Endothelial cell of umbilical vein (primary cell): ENCODE data around the gene GSTP1. TPM values are rescaled to one million over a fixed set of nuclear protein-coding genes. Genes with fewer than 3 reads are reported as not detected.

Source experiments
- BruUV-seq: library from RNA; stranded (reverse); fragments of 400-500 nt; replicated peaks from 2 replicates; lab custom pipeline; 2021; lab: Mats Ljungman, UMichigan
- CTCF ChIA-PET: fragments of 300-600, 350-600 bp; sonication (Branson Sonifier 250); formaldehyde crosslinking; loops from one replicate; lab custom pipeline; 2021; ENCODE audit warnings: antibody characterized with exemption, inconsistent platforms; lab: Charles Lee
- POLR2A ChIA-PET: fragments of 300-600, 350-600 bp; sonication (Branson Sonifier 250); formaldehyde crosslinking; loops from one replicate; lab custom pipeline; 2021; ENCODE audit warnings: antibody characterized with exemption, inconsistent platforms; lab: Charles Lee
- DNase-seq: peaks from one replicate; pipeline ENCODE4 v3.0.0-alpha.2; 2011; ENCODE audit warnings: low read depth, low spot score
- FAIRE-seq: peaks from 2 replicates; lab custom pipeline; 2011; peaks lifted over from hg19 to GRCh38; lab: Jason Lieb, UNC
- H2AFZ ChIP-seq: 2 replicates; pipeline ENCODE4 v1.6.0; 2012; ENCODE audit warnings: low read depth, low read length, control low read depth, inconsistent platforms
- H3K27ac ChIP-seq: 2 replicates; pipeline ENCODE4 v1.5.1; 2011; ENCODE audit warnings: low read depth, mild to moderate bottlenecking, control low read depth, low read length, moderate library complexity; ENCODE audit not compliant: insufficient read depth
- H3K27me3 ChIP-seq, 2 experiments: 2 replicates each; pipeline versions ENCODE4 v1.6.0 to v1.6.1; 2011; ENCODE audit warnings: low read length in 2 of 2, mixed read lengths in 1 of 2; ENCODE audit not compliant: control insufficient read depth in 2 of 2, insufficient read depth in 2 of 2
- H3K36me3 ChIP-seq, 2 experiments: 2 replicates in 1 of 2; 3 replicates in 1 of 2; pipeline ENCODE4 v1.5.1; 2011; ENCODE audit warnings: low read length in 2 of 2, mild to moderate bottlenecking in 1 of 2, moderate library complexity in 1 of 2; ENCODE audit not compliant: control insufficient read depth in 2 of 2, insufficient read depth in 2 of 2; ENCODE audit errors: extremely low read depth in 1 of 2
- H3K4me1 ChIP-seq: 3 replicates; pipeline ENCODE4 v1.5.1; 2011; ENCODE audit warnings: mild to moderate bottlenecking, low read length; ENCODE audit not compliant: control insufficient read depth, insufficient read depth; ENCODE audit errors: extremely low read depth
- H3K4me2 ChIP-seq: 2 replicates; pipeline ENCODE4 v1.6.1; 2011; ENCODE audit warnings: low read length, control low read depth, mixed read lengths; ENCODE audit not compliant: insufficient read depth
- H3K4me3 ChIP-seq, 3 experiments: fragments of 200-600 bp in 1 of 3; sonication (generic), shearing (Covaris generic) in 1 of 3; replicated peaks in 1 of 3; 2 replicates each; pipeline ENCODE4 v1.5.1; 2011 to 2016; ENCODE audit warnings: control low read depth in 3 of 3, low read length in 3 of 3, mild to moderate bottlenecking in 2 of 3, inconsistent platforms in 1 of 3, low read depth in 1 of 3, moderate library complexity in 1 of 3; ENCODE audit not compliant: insufficient read depth in 1 of 3
- H3K79me2 ChIP-seq: 2 replicates; pipeline ENCODE4 v1.6.0; 2012; ENCODE audit warnings: low read length, inconsistent platforms; ENCODE audit not compliant: control insufficient read depth, insufficient read depth
- H3K9ac ChIP-seq: replicated peaks from 2 replicates; pipeline ENCODE3; 2011; ENCODE audit warnings: low read length, control low read depth; ENCODE audit not compliant: insufficient read depth; ENCODE audit errors: extremely low read depth
- H3K9me1 ChIP-seq: replicated peaks from 3 replicates; pipeline ENCODE4 v1.6.0; 2011; ENCODE audit warnings: mild to moderate bottlenecking, low read length; ENCODE audit not compliant: control insufficient read depth, insufficient read depth; ENCODE audit errors: extremely low read depth
- H3K9me3 ChIP-seq: replicated peaks from 2 replicates; pipeline ENCODE4 v1.5.1; 2012; ENCODE audit warnings: low read length, inconsistent platforms; ENCODE audit not compliant: control insufficient read depth, insufficient read depth
- H4K20me1 ChIP-seq: replicated peaks from 2 replicates; pipeline ENCODE3; 2011; ENCODE audit warnings: mild to moderate bottlenecking, low read length; ENCODE audit not compliant: control insufficient read depth, insufficient read depth; ENCODE audit errors: extremely low read depth
- CTCF ChIP-seq, 2 donors: IDR thresholded peaks; 1 replicate in 1 of 2; 2 replicates in 1 of 2; pipeline ENCODE4 v1.5.1; 2011; ENCODE audit warnings: low read length in 2 of 2, mild to moderate bottlenecking in 2 of 2, moderate library complexity in 2 of 2, control low read depth in 1 of 2, inconsistent platforms in 1 of 2, low read depth in 1 of 2; ENCODE audit not compliant: insufficient read depth in 1 of 2; ENCODE audit errors: extremely low read depth in 1 of 2
- EZH2 ChIP-seq: IDR thresholded peaks from 2 replicates; pipeline ENCODE4 v1.6.1; 2012; ENCODE audit warnings: borderline replicate concordance, low read depth, mild to moderate bottlenecking, moderate library complexity, low read length, inconsistent platforms; ENCODE audit not compliant: severe bottlenecking
- FOS ChIP-seq: IDR thresholded peaks from 2 replicates; pipeline ENCODE4 v1.6.1; 2011; ENCODE audit warnings: mild to moderate bottlenecking, low read length, moderate library complexity, borderline replicate concordance; ENCODE audit not compliant: insufficient read depth
- GATA2 ChIP-seq: IDR thresholded peaks from 2 replicates; pipeline ENCODE4 v1.7.0; 2011; ENCODE audit warnings: low read depth, mild to moderate bottlenecking, moderate library complexity, mixed read lengths, low read length; ENCODE audit not compliant: insufficient read length, insufficient read depth
- JUN ChIP-seq: IDR thresholded peaks from 2 replicates; pipeline ENCODE4 v1.6.1; 2011; ENCODE audit warnings: borderline replicate concordance, low read depth; ENCODE audit not compliant: insufficient read length, insufficient read depth
- MYC ChIP-seq: IDR thresholded peaks from one replicate; pipeline ENCODE4 v1.6.1; 2011; ENCODE audit warnings: mild to moderate bottlenecking, low read depth, low read length
- POLR2A ChIP-seq: IDR thresholded peaks from 2 replicates; pipeline ENCODE4 v1.6.1; 2012; ENCODE audit warnings: low read depth, mild to moderate bottlenecking, control low read depth, low read length
- POLR2AphosphoS5 ChIP-seq: IDR thresholded peaks from 2 replicates; pipeline ENCODE4 v1.6.1; 2012; ENCODE audit warnings: low read depth, mild to moderate bottlenecking, control low read depth, low read length, moderate library complexity; ENCODE audit not compliant: insufficient read depth
- dilution Hi-C: fragments of 300-500 bp; cut with MboI; formaldehyde crosslinking; loops from one replicate; pipeline ENCODE4 v1.15.0; 2019; ENCODE audit warnings: low sequenced_read_pairs; ENCODE audit not compliant: extremely low pct_ligation_motif_present
- intact Hi-C: fragments of 100-400 bp; cut with micrococcal nuclease; formaldehyde crosslinking; loops from one replicate; pipeline ENCODE4 v1.10.0; 2022
- polyA plus RNA-seq, 4 experiments: library from polyadenylated mRNA; depleted of rRNA in 3 of 4; stranded (reverse) in 3 of 4; unstranded in 1 of 4; fragments of >200 nt; gene quantifications; 2 replicates each; pipeline versions ENCODE4 v1.2.1 to v1.2.3, GENCODE V29; 2011 to 2012; ENCODE audit warnings: missing spikeins in 1 of 4
- total RNA-seq: library from RNA; stranded (reverse); gene quantifications from 2 replicates; pipeline ENCODE4 v1.2.3, GENCODE V29; 2021
- TF ChIP-seq, protein P1 (sequence below): IDR thresholded peaks from 2 replicates; pipeline ENCODE4 v1.6.1; 2011; ENCODE audit not compliant: insufficient read depth, insufficient read length

The GSTP1 gene
- total and polyA plus RNA-seq, 2 donors (not counting 3 experiments of a cell fraction or from before 2014, with no cell fraction given): 962 to 2,277 TPM

GRCh38 chr11:67604815-67605214 is 21.2 kb downstream of the GSTP1 start:
- Histone ChIP-seq H3K4me2 (no peak overlapping the region), H3K79me2 (peaks cover 11% of the 10 kb centered on the region), H2AFZ (no peak overlapping the region), H4K20me1 (no peaks in the 10 kb centered on the region), H3K27ac (no peak overlapping the region), H3K9ac (no peak overlapping the region), H3K4me1 (peaks cover 6% of the 10 kb centered on the region), H3K9me1 (no peaks in the 10 kb centered on the region), H3K27me3 (peaks cover 8 to 16% of the 10 kb centered on the region in 2 experiments), H3K9me3 (no peaks in the 10 kb centered on the region), H3K4me3 (no peak overlapping the region), H3K36me3 (peaks cover 3 to 6% of the 10 kb centered on the region in 2 experiments)
- dilution Hi-C loops: no loop called here
- ChIA-PET POLR2A (no interaction called here), CTCF (interaction anchor here (1.2 to 1.6 kb wide), 2 partner anchors 9 to 32 kb away, joined by 3 to 5 read pairs; no protein-coding TSS in a partner anchor)
- FAIRE-seq (no peak), DNase-seq (no peak)
- no TSS peak for BruUV-seq
- intact Hi-C loops: no loop called here
- TF ChIP-seq CTCF (IDR thresholded peaks at IDR 0.05; ENCODE audit: extremely low read depth in 1 of 2, insufficient read depth in 1 of 2, low read depth in 1 of 2, low read length in 2 of 2) (no peak), MYC (no peak), FOS (no peak), POLR2AphosphoS5 (no peak), POLR2A (no peak), EZH2 (no peak), GATA2 (no peak), JUN (no peak)
- TF ChIP-seq, protein P1, sequence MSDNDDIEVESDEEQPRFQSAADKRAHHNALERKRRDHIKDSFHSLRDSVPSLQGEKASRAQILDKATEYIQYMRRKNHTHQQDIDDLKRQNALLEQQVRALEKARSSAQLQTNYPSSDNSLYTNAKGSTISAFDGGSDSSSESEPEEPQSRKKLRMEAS: no peak
